A673 (cell line): Measurements from ENCODE around the gene HBG1.

Source experiments
- EZH2 ChIP-seq: fragments of 200-600 bp; sonication (generic); IDR thresholded peaks from 2 replicates; pipeline ENCODE4 v1.6.1; 2017; ENCODE audit warnings: borderline replicate concordance, low read depth, mild to moderate bottlenecking, mixed read lengths, antibody characterized with exemption, low read length; ENCODE audit not compliant: poor library complexity, severe bottlenecking
- TF ChIP-seq, protein P1 (sequence below): fragments of 300-800, 200-600 bp; sonication (generic); conservative IDR thresholded peaks from 2 replicates; pipeline ENCODE4 v1.5.1; 2017; ENCODE audit warnings: low read depth, mild to moderate bottlenecking, antibody characterized with exemption, low read length, moderate library complexity, mixed read lengths

DNA sequence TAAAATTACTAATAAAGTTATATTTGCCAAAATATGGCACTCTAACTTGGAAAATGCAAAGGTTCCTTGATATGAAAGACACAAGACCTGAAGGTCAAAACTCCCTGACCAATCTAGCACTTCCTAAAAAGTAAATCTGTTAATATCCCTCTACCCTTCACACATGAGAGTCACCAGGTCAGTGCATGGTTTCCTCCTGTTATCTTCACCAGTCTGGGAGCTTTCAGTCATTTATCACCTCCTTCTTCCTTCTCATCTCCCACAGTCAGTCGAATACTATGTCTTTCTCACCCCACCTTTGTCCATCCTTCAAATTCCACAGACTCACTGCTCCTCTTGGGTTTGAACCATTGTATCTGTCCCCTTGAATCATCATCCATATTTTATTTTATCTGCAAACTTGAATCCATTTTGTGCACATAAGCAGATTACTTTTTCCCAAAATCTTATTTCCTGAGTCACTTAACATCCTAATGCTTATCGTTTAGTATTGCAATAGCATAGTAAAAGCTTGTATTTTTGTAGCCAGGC is 17.4 kb upstream of the HBG1 start:
- TF ChIP-seq EZH2 = no peak
- TF ChIP-seq, protein P1, sequence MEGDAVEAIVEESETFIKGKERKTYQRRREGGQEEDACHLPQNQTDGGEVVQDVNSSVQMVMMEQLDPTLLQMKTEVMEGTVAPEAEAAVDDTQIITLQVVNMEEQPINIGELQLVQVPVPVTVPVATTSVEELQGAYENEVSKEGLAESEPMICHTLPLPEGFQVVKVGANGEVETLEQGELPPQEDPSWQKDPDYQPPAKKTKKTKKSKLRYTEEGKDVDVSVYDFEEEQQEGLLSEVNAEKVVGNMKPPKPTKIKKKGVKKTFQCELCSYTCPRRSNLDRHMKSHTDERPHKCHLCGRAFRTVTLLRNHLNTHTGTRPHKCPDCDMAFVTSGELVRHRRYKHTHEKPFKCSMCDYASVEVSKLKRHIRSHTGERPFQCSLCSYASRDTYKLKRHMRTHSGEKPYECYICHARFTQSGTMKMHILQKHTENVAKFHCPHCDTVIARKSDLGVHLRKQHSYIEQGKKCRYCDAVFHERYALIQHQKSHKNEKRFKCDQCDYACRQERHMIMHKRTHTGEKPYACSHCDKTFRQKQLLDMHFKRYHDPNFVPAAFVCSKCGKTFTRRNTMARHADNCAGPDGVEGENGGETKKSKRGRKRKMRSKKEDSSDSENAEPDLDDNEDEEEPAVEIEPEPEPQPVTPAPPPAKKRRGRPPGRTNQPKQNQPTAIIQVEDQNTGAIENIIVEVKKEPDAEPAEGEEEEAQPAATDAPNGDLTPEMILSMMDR = no peak
